SK-N-MC (cell line): ENCODE results near the gene COPE.
"Not testable (repeated sequence)": the region's sequence is repeated elsewhere in the genome, so short reads cannot be mapped to it uniquely, and the experiment has no call there.

Experiments
- DNase-seq: peaks from one replicate; pipeline ENCODE4 v3.0.0-alpha.2; 2011; ENCODE audit warnings: low read depth, low spot score
- H3K27ac ChIP-seq: fragments of 200-600 bp; sonication (generic); 2 replicates; pipeline ENCODE4 v1.5.1; 2016; ENCODE audit warnings: mixed run types
- H3K36me3 ChIP-seq: fragments of 200-600 bp; sonication (generic); 2 replicates; pipeline ENCODE4 v1.6.1; 2017; ENCODE audit warnings: antibody characterized with exemption, low read length, mixed read lengths; ENCODE audit not compliant: insufficient read depth
- H3K4me3 ChIP-seq: fragments of 200-600 bp; sonication (generic); 2 replicates; pipeline ENCODE4 v1.5.1; 2016
- H3K9ac ChIP-seq: fragments of 200-600 bp; sonication (generic); 2 replicates; pipeline ENCODE4 v1.8.0; 2017; ENCODE audit warnings: mixed run types, mixed read lengths; ENCODE audit not compliant: insufficient read length
- H3K9me3 ChIP-seq: fragments of 200-600 bp; sonication (generic); 2 replicates; pipeline ENCODE4 v1.6.1; 2017; ENCODE audit warnings: low read depth, mild to moderate bottlenecking, antibody characterized with exemption, low read length, moderate library complexity, mixed read lengths
- EZH2 ChIP-seq: fragments of 200-600 bp; sonication (generic); IDR thresholded peaks from one replicate; pipeline ENCODE4 v1.6.1; 2017; ENCODE audit warnings: antibody characterized with exemption
- FOXP2 ChIP-seq: optimal IDR thresholded peaks from 2 replicates; pipeline ENCODE3; 2011; ENCODE audit warnings: mild to moderate bottlenecking, moderate library complexity; ENCODE audit not compliant: insufficient read depth; ENCODE audit errors: extremely low read length, control extremely low read depth
- POLR2AphosphoS5 ChIP-seq: IDR thresholded peaks from 2 replicates; pipeline ENCODE4 v1.6.1; 2012; ENCODE audit warnings: mild to moderate bottlenecking, low read depth, low read length, borderline replicate concordance

COPE gene

DNA sequence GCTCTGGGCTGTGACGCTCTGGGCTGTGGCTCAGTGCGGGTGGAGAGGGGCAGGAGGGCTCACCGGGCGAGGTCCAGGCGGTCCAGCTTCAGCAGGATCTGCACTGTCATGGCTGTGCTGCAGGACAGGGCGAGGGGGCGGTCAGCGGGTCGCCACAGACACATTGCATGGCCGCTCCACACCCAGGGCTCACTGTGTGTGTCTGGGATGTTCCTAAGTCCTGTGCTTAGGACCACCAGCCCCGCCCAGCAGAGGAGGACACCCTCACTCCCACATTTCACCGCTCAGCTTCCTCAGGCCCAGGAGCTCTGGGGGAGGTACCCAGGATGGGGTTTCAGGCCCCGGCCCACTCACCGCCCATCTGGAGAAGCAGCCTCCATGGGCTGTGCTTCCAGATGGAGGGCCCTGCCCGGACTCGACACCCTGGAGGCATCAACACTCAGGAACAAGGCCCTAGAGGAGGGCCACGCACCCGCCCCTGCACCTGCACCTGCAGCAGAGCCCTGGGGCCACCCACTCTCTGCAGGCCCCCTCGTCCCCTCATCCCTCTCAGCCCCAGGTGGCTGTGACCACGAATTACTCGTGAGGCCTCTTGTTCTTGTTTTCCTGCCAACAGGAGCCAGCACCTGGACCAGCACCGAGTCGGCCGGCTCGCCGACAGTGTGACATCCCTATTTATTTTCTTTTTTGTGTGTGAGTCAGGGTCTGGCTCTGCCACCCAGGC lies 13.5 kb downstream of the COPE start:
- TF ChIP-seq EZH2 (no peak), FOXP2 (no peak), POLR2AphosphoS5 (no peak)
- no peak for DNase-seq
- Histone ChIP-seq H3K36me3 (peaks cover 4% of the 10 kb centered on the region; the same call in 1 of the 2 replicates), H3K27ac (no peak overlapping the region), H3K4me3 (no peak overlapping the region), H3K9ac (no peak overlapping the region), H3K9me3 (no peaks in the 10 kb centered on the region)

DNA sequence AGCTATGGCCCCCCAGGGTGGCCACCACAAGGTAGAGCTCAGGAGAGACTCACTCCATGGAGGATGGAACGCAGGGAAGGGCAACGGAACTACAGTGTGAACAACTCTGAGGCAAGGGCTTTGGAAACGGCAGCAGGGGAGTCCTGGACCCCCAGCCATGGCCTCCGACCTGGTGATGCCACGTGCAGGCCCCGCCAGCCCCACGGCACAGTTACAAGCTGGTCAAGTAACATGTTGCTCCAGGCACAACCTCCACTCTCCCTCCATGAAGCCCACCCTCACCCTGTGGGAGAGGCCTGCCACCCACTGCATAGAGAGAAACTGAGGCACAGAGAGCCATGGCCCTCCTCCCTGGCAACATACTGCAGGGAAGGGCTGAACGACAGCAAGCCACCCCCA lies 14.1 kb downstream of the COPE start:
- Histone ChIP-seq H3K9ac (no peak overlapping the region), H3K4me3 (no peak overlapping the region), H3K36me3 (peaks cover 4% of the 10 kb centered on the region; the same call in 1 of the 2 replicates), H3K9me3 (no peaks in the 10 kb centered on the region), H3K27ac (no peak overlapping the region)
- DNase-seq = no peak
- no peak; the same call in 1 of the 2 replicates for TF ChIP-seq POLR2AphosphoS5
- no peak for TF ChIP-seq EZH2
- TF ChIP-seq FOXP2 = no peak

DNA sequence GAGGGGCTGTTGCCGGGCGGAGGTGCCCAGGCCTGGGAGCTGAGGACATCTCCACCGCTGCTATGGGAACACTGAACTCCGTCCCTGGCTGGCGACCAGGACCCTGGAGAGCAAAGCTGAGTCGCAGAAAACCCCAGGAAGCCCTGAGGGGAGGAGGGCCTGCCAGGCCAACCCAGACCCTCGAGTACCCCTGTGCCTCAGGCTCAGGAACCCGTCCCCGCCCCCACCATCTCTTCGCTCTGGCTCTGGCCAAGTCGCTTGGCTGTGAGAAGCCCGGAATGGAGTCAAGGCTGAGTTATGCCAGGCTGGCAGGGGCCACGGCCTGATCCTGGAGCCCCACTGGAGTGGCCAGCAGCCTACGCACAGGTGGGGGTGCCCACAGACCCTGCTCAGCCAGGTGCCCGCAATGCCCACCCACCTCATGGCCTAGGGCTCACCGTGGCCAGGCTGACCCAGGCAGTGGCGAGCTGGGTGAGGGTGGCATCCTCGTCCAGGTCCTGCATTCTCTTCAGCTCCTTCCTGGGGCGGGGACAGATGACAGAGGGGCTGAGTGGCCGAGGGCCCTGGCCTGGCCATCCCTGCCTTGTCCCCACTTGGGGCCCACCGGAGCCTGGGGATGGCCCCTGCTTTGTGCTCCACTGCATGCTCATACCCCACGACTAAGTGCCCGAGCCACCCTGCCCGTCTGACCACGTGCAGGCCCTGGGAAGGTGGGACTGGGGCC lies 14.7 kb downstream of the COPE start:
- Histone ChIP-seq H3K9ac (no peak overlapping the region), H3K9me3 (no peaks in the 10 kb centered on the region), H3K4me3 (no peak overlapping the region), H3K27ac (no peak overlapping the region), H3K36me3 (peaks cover 4% of the 10 kb centered on the region; the same call in 1 of the 2 replicates)
- no peak for TF ChIP-seq FOXP2
- TF ChIP-seq EZH2 = no peak
- TF ChIP-seq POLR2AphosphoS5 = no peak
- DNase-seq = no peak

DNA sequence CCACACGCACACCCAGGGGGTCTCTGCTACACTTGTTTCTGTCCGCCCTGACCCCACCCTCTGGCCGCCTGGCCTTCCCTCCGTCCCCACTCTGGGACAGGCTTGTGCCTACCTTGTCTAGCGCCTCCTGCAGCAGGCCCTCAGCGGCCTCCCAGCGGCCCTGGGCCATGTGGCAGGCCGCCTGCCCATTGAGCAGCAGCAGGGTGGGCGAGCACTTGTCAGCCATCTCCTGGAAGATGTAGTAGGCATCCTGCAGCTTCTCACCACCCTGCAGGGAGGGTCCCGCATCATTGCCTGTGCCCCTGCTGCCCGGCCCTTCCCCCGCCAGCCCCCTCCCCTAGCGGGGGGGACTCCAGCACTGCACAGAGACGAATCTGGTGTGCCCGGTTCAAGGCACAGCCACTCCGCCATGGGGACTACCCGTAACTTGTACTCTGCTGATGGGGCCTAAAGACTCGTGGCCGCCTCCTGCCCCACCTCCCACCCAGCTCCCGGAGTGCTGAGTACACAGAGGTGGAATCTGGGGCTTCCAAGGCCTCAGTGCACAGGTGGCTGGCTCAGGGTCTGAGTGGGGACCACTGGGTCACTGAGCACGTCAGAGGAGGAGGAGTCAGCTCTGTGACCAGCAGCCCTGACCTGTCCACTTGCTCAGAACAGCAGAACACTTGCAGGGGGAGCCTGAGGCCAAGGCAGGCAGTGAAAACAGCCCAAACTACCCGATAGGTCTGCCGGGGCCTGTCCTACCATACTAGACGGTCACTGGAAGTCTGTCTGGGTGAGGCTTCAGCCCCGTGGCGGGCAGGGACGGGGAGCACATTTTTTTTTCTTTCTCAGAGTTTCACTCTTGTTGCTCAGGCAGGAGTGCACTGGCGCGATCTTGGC lies 15.8 kb downstream of the COPE start:
- Histone ChIP-seq H3K4me3 (no peak overlapping the region), H3K9me3 (no peaks in the 10 kb centered on the region), H3K27ac (peak overlapping the region; percentile 42; the same call in 1 of the 2 replicates), H3K9ac (no peak overlapping the region), H3K36me3 (peaks cover 4% of the 10 kb centered on the region; the same call in 1 of the 2 replicates)
- DNase-seq = no peak
- TF ChIP-seq FOXP2 (no peak), EZH2 (no peak), POLR2AphosphoS5 (no peak)

DNA sequence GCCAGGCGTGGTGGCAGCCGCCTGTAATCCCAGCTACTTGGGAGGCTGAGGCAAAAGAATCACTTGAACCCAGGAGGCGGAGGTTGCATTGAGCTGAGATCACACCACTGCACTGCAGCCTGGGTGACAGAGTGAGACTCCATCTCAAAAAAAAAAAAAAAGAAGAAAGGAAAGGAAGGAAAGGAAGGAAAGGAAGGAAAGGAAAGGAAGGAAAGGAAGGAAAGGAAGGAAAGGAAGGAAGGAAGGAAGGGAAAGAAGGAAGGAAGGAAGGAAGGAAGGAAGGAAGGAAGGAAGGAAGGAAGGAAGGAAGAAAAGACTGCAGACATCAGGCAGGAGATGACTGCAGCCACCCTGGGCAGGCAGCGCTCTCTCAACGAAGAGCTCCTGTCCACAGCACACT lies 16.7 kb downstream of the COPE start:
- not testable (repeated sequence) for H3K36me3 ChIP-seq, H3K9me3 ChIP-seq, H3K4me3 ChIP-seq, H3K9ac ChIP-seq, DNase-seq
- peak overlapping the region; percentile 42; the same call in 1 of the 2 replicates for H3K27ac ChIP-seq

DNA sequence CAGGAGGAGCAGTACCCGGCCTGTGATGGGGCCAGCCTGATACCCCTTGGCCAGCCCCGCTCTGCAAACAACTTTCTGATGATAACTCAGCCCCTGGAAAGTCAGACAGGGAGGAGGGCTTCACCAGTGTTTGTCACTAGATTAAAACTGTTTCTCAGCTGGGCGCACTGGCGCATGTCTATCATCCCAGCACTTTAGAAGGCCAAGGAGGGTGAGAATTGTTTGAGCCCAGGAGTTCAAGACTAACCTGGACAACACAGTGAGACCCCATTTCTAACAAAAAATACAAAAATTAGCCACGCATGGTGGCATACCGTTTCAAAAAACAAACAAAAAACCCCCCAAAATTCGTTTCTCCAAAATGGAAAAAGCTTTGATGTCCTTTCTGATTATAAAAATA lies 17.7 kb downstream of the COPE start:
- Histone ChIP-seq H3K4me3 (no peak overlapping the region), H3K36me3 (peaks cover 4% of the 10 kb centered on the region; the same call in 1 of the 2 replicates), H3K27ac (no peak overlapping the region), H3K9ac (no peak overlapping the region), H3K9me3 (no peaks in the 10 kb centered on the region)
- no peak for DNase-seq
- no peak for TF ChIP-seq POLR2AphosphoS5
- TF ChIP-seq FOXP2 = no peak
- no peak for TF ChIP-seq EZH2

DNA sequence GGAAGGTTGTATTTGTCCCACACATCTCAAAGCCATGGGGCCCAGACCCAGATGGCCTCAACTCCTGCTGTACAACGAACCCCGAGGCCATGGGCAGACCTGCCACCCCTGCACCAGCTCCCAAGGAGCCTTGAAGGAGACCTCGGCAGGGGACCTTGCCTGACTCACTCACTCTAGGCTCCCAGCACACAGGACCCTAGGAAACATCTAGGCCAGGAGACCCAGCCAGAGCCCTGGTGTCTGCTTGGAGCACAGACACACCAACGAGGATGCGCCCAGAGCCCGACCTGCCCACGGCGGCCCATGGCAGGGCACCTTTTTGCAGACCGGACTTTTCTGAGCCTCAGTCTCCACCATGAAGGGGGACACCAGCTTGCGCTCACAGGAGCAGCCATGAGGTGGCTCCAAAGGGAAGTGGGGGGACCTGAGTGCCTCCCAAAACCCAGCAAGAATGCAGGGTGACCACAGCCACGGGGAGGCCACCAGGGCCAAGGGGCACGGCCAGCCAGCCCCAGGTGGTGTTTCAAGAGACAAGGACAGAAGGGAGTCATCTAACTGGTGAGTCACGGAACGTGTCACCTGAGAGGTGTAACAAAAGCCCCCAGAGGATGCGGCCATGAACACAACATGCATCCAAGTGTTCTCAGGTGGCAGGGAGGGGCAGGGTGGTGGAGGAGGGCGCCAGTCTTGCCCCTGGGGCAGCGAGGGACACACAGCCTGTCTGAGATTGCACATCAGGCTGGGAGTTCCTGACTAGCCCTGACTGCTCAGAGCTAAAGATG lies 18.3 kb downstream of the COPE start:
- Histone ChIP-seq H3K36me3 (peaks cover 4% of the 10 kb centered on the region; the same call in 1 of the 2 replicates), H3K27ac (no peak overlapping the region), H3K9ac (no peak overlapping the region), H3K4me3 (no peak overlapping the region), H3K9me3 (no peaks in the 10 kb centered on the region)
- no peak for DNase-seq
- TF ChIP-seq POLR2AphosphoS5 (no peak), FOXP2 (no peak)
